Neural cell (in vitro differentiated cells): ENCODE data around the gene TOMM22. TPM values are rescaled to one million over a fixed set of nuclear protein-coding genes. Genes with fewer than 3 reads are reported as not detected.

Experiments used
- H2AFZ ChIP-seq: fragments of 200-600, 300-800 bp; sonication (generic), shearing (Covaris generic); 2 replicates; pipeline ENCODE4 v1.6.0; 2014; ENCODE audit warnings: low read depth, mild to moderate bottlenecking, antibody characterized with exemption, low read length, moderate library complexity
- H3F3A ChIP-seq: fragments of 200-600 bp; shearing (Covaris generic); 2 replicates; pipeline ENCODE4 v1.6.1; 2016; ENCODE audit warnings: mild to moderate bottlenecking, moderate library complexity, mixed read lengths, antibody characterized with exemption, low read length; ENCODE audit not compliant: insufficient read depth, poor library complexity, severe bottlenecking
- H3K27ac ChIP-seq: fragments of 200-600, 300-800 bp; sonication (generic), shearing (Covaris generic); 2 replicates; pipeline ENCODE4 v1.5.1; 2014; ENCODE audit warnings: mild to moderate bottlenecking, low read length, moderate library complexity
- H3K27me3 ChIP-seq: fragments of 300-800, 200-600 bp; sonication (generic), shearing (Covaris generic); 2 replicates; pipeline ENCODE4 v1.6.0; 2014; ENCODE audit warnings: mild to moderate bottlenecking, low read depth, low read length, moderate library complexity; ENCODE audit not compliant: insufficient read depth
- H3K36me3 ChIP-seq: fragments of 300-800, 200-600 bp; sonication (generic), shearing (Covaris generic); 2 replicates; pipeline ENCODE4 v1.5.1; 2014; ENCODE audit warnings: mild to moderate bottlenecking, antibody characterized with exemption, low read length, moderate library complexity; ENCODE audit not compliant: insufficient read depth
- H3K4me2 ChIP-seq: fragments of 300-800, 200-600 bp; sonication (generic), shearing (Covaris generic); 2 replicates; pipeline ENCODE4 v1.6.0; 2014; ENCODE audit warnings: mild to moderate bottlenecking, low read length
- H3K4me3 ChIP-seq: fragments of 300-800, 200-600 bp; sonication (generic), shearing (Covaris generic); 2 replicates; pipeline ENCODE4 v1.5.1; 2014; ENCODE audit warnings: mild to moderate bottlenecking, low read length, moderate library complexity
- H3K79me2 ChIP-seq: fragments of 200-600 bp; shearing (Covaris generic); replicated peaks from 2 replicates; pipeline ENCODE4 v1.6.0; 2014; ENCODE audit warnings: mild to moderate bottlenecking, low read length, moderate library complexity; ENCODE audit not compliant: insufficient read depth
- H3K9ac ChIP-seq: fragments of 300-800, 200-600 bp; sonication (generic), shearing (Covaris generic); 2 replicates; pipeline ENCODE4 v1.6.1; 2016; ENCODE audit warnings: mild to moderate bottlenecking, low read length, mixed read lengths
- H3K9me2 ChIP-seq: fragments of 200-600 bp; shearing (Covaris generic); 2 replicates; pipeline ENCODE4 v1.6.1; 2016; ENCODE audit warnings: mild to moderate bottlenecking, low read length, mixed read lengths; ENCODE audit not compliant: insufficient read depth
- H3K9me3 ChIP-seq: fragments of 200-600, 300-800 bp; sonication (generic), shearing (Covaris generic); 2 replicates; pipeline ENCODE4 v1.6.1; 2016; ENCODE audit warnings: mild to moderate bottlenecking, mixed run types, low read length, moderate library complexity, mixed read lengths
- H4K20me1 ChIP-seq: fragments of 200-600 bp; shearing (Covaris generic); 2 replicates; pipeline ENCODE4 v1.6.1; 2016; ENCODE audit warnings: mild to moderate bottlenecking, mixed run types; ENCODE audit not compliant: insufficient read depth
- CTCF ChIP-seq: fragments of 450-650 bp; IDR thresholded peaks from 2 replicates; pipeline ENCODE4 v1.5.1; 2014; ENCODE audit warnings: antibody characterized with exemption, mild to moderate bottlenecking, moderate library complexity; ENCODE audit not compliant: poor library complexity, severe bottlenecking
- EP300 ChIP-seq: fragments of 450-650 bp; conservative IDR thresholded peaks from 2 replicates; pipeline ENCODE4 v1.6.1; 2014; ENCODE audit warnings: antibody characterized with exemption, mild to moderate bottlenecking, moderate library complexity; ENCODE audit not compliant: poor library complexity, severe bottlenecking
- EZH2 ChIP-seq: fragments of 200-600, 300-800 bp; shearing (Covaris generic), sonication (generic); IDR thresholded peaks from 2 replicates; pipeline ENCODE4 v1.6.1; 2014; ENCODE audit warnings: antibody characterized with exemption, low read length, borderline replicate concordance, mild to moderate bottlenecking; ENCODE audit not compliant: insufficient read depth, poor library complexity, severe bottlenecking
- MXI1 ChIP-seq: fragments of 450-650 bp; conservative IDR thresholded peaks from 2 replicates; pipeline ENCODE4 v1.6.1; 2014; ENCODE audit warnings: antibody characterized with exemption, mild to moderate bottlenecking; ENCODE audit not compliant: poor library complexity, severe bottlenecking
- POLR2AphosphoS5 ChIP-seq: IDR thresholded peaks from 2 replicates; pipeline ENCODE4 v1.6.1; 2012
- RAD21 ChIP-seq: fragments of 450-650 bp; conservative IDR thresholded peaks from 2 replicates; pipeline ENCODE4 v1.6.1; 2014; ENCODE audit warnings: antibody characterized with exemption, mild to moderate bottlenecking, moderate library complexity
- SMC3 ChIP-seq: fragments of 450-650 bp; conservative IDR thresholded peaks from 2 replicates; pipeline ENCODE4 v1.6.1; 2014; ENCODE audit warnings: antibody characterized with exemption, mild to moderate bottlenecking, moderate library complexity; ENCODE audit not compliant: poor library complexity
- TAF1 ChIP-seq: IDR thresholded peaks from 2 replicates; pipeline ENCODE4 v1.6.1; 2012; ENCODE audit warnings: low read depth
- polyA plus RNA-seq: library from polyadenylated mRNA; depleted of rRNA; stranded (reverse); fragments of >200 nt; gene quantifications from 2 replicates; pipeline ENCODE4 v1.2.3, GENCODE V29; 2014
- TF ChIP-seq, protein P1 (sequence below): IDR thresholded peaks from 2 replicates; pipeline ENCODE4 v1.6.1; 2012; ENCODE audit warnings: borderline replicate concordance

TOMM22 gene
- polyA plus RNA-seq, 1 donor from 2014 or later: 112 TPM

GRCh38 chr22:38699784-38700183 is 18.0 kb downstream of the TOMM22 start:
- H2AFZ ChIP-seq: peak overlapping the region; percentile 51

DNA sequence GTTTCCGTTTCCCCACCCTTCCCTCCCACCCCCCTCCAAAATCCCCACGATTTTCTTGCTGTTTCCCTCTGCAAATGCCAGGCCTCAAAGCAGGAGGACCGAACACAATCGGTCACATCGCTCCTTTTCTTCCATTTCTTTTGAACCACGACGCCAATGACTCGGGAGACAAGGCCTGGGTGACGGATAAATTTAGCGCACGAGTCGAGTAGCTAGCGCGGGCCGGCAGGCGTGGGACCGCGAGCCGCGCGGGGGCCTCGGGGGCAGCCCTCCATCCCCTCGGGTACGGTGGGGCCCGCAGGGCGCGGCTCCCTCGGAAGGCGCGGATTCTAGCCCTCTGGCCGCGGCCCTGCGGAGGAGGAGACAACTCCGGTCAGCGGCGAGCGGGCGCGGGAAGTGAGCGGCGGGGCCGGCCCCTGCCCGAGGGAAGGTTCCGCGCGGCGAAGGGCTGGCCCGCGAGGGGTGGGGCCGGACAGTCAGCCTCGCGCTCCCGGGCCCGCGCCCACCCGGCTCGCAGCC is 18.6 kb downstream of the TOMM22 start:
- H3K9ac ChIP-seq: peak overlapping the region; percentile 94
- H3K4me3 ChIP-seq: peak overlapping the region; percentile 94
- H3K4me2 ChIP-seq: peak overlapping the region; percentile 98
- H3K36me3 ChIP-seq: no peaks in the 10 kb centered on the region
- H3K9me3 ChIP-seq: no peaks in the 10 kb centered on the region
- H3K27me3 ChIP-seq: no peaks in the 10 kb centered on the region
- H2AFZ ChIP-seq: peak overlapping the region; percentile 51
- H3K9me2 ChIP-seq: no peaks in the 10 kb centered on the region
- no peaks in the 10 kb centered on the region for H3F3A ChIP-seq
- peak overlapping the region; percentile 79 for H3K27ac ChIP-seq
- no peaks in the 10 kb centered on the region for H4K20me1 ChIP-seq
- H3K79me2 ChIP-seq: peaks cover 50% of the 10 kb centered on the region
- TF ChIP-seq, protein P1, sequence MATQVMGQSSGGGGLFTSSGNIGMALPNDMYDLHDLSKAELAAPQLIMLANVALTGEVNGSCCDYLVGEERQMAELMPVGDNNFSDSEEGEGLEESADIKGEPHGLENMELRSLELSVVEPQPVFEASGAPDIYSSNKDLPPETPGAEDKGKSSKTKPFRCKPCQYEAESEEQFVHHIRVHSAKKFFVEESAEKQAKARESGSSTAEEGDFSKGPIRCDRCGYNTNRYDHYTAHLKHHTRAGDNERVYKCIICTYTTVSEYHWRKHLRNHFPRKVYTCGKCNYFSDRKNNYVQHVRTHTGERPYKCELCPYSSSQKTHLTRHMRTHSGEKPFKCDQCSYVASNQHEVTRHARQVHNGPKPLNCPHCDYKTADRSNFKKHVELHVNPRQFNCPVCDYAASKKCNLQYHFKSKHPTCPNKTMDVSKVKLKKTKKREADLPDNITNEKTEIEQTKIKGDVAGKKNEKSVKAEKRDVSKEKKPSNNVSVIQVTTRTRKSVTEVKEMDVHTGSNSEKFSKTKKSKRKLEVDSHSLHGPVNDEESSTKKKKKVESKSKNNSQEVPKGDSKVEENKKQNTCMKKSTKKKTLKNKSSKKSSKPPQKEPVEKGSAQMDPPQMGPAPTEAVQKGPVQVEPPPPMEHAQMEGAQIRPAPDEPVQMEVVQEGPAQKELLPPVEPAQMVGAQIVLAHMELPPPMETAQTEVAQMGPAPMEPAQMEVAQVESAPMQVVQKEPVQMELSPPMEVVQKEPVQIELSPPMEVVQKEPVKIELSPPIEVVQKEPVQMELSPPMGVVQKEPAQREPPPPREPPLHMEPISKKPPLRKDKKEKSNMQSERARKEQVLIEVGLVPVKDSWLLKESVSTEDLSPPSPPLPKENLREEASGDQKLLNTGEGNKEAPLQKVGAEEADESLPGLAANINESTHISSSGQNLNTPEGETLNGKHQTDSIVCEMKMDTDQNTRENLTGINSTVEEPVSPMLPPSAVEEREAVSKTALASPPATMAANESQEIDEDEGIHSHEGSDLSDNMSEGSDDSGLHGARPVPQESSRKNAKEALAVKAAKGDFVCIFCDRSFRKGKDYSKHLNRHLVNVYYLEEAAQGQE: no peak
- no peak for TF ChIP-seq MXI1
- TF ChIP-seq CTCF: no peak
- TF ChIP-seq POLR2AphosphoS5: no peak
- TF ChIP-seq EP300: no peak
- TF ChIP-seq TAF1: no peak
- no peak for TF ChIP-seq RAD21
- TF ChIP-seq SMC3: no peak

More at GRCh38 chr22:38699784-38700183, 18.0 kb downstream of the TOMM22 start:
- Histone ChIP-seq H3K79me2 (peaks cover 55% of the 10 kb centered on the region), H3K27me3 (no peaks in the 10 kb centered on the region), H3K4me2 (peak overlapping the region; percentile 98), H3F3A (no peaks in the 10 kb centered on the region), H4K20me1 (no peaks in the 10 kb centered on the region), H3K27ac (peak overlapping the region; percentile 79), H3K9me2 (no peaks in the 10 kb centered on the region), H3K36me3 (no peaks in the 10 kb centered on the region), H3K9ac (peak overlapping the region; percentile 94), H3K4me3 (peak overlapping the region; percentile 94), H3K9me3 (no peaks in the 10 kb centered on the region)
- no peak for TF ChIP-seq EP300
- no peak for TF ChIP-seq RAD21
- TF ChIP-seq SMC3: no peak
- TF ChIP-seq, protein P1: no peak
- no peak for TF ChIP-seq CTCF
- TF ChIP-seq EZH2: no peak
- TF ChIP-seq MXI1: no peak
- no peak for TF ChIP-seq TAF1
- TF ChIP-seq POLR2AphosphoS5: no peak
